ENCODE results near the gene USHBP1. TPM values are rescaled to one million over a fixed set of nuclear protein-coding genes. Genes with fewer than 3 reads are reported as not detected.

Gene USHBP1
- total RNA-seq, 1 donor from 2014 or later = not detected

DNA sequence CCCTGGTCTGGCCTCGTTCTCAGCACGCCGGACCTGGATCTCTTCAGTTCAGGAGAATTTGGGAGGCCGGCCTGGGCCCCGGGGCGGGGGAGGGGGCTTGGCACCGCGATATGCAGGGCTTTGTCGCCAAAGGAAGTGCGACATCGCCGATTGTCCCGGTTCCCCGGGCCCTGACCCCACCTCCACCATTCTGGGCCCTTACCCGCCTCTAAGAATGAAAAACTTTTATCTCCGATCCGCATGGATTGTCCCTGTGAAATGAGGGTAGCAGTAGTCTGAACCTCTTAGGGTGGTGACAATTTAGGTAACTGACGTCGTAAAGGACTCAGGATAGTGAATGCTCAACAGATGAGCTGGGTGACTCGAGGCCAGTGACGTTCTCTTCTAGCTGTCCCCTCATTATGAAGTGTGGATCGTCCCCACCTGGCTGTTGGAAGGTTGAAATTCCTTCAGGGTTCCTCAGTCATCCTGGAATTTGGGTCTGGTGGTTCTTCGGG is 45.5 kb upstream of the USHBP1 start:
- H3K4me3 Mint-ChIP-seq (ENCODE audit: unreplicated experiment) = peak overlapping the region; percentile 94
- DNase-seq (ENCODE audit: extremely low spot score, unreplicated experiment) = no peak

DNA sequence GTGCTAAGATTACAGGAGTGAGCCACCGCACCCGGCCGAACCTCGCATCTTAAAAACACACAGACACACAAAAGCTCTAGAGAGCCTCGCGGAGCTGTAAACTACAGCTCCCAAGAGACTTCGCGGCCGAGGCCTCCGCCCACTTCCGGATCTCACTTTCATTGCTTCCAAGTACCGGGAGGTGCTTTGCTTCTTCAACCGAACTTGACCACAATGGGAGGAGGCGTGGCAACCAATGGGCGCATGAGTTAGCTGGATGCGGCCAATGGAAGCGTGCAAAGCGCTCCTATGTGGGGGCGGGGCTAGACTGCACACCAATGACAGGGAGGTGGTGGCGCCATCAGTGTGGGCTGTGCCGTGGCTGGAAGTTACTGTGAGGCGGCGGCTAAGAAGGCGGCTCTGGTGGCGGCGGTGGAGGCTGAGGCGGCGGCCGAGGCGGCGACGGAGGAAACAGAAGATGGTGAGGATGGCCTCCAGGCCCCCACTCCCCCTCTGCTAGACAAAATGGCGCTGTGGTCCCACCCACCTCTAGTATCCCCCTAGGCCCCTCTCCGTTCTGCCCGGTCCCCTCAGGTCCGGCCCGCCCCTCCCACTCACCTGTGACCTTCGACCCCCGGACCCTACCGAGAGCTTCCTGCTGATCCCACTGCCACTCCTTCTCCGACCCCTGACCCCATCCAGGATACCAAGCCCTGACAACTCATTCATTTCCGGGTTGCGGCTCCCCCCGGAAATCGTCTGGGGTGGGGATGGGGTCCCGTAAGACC is 44.8 kb upstream of the USHBP1 start, which contains the start of gene DDA1:
TSS of gene DDA1 (plus strand) at position 366 of the 767 bp plus-strand sequence. CDS start at position 458, 92 bp downstream.
- H3K4me1 Mint-ChIP-seq (ENCODE audit: unreplicated experiment) = peaks cover 52% of the 10 kb centered on the region
- H3K27ac Mint-ChIP-seq (ENCODE audit: unreplicated experiment) = peak within 1 kb of the TSS; percentile 83
- no peaks in the 10 kb centered on the region for H3K9me3 Mint-ChIP-seq (ENCODE audit: unreplicated experiment)
- H3K4me3 Mint-ChIP-seq (ENCODE audit: unreplicated experiment) = peak within 1 kb of the TSS; percentile 94
- peak; percentile 99 for DNase-seq (ENCODE audit: extremely low spot score, unreplicated experiment)
- peaks cover 2% of the 10 kb centered on the region for H3K36me3 Mint-ChIP-seq (ENCODE audit: unreplicated experiment)
- H3K27me3 Mint-ChIP-seq (ENCODE audit: unreplicated experiment) = no peaks in the 10 kb centered on the region
- TF ChIP-seq, protein P1, sequence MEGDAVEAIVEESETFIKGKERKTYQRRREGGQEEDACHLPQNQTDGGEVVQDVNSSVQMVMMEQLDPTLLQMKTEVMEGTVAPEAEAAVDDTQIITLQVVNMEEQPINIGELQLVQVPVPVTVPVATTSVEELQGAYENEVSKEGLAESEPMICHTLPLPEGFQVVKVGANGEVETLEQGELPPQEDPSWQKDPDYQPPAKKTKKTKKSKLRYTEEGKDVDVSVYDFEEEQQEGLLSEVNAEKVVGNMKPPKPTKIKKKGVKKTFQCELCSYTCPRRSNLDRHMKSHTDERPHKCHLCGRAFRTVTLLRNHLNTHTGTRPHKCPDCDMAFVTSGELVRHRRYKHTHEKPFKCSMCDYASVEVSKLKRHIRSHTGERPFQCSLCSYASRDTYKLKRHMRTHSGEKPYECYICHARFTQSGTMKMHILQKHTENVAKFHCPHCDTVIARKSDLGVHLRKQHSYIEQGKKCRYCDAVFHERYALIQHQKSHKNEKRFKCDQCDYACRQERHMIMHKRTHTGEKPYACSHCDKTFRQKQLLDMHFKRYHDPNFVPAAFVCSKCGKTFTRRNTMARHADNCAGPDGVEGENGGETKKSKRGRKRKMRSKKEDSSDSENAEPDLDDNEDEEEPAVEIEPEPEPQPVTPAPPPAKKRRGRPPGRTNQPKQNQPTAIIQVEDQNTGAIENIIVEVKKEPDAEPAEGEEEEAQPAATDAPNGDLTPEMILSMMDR (IDR thresholded peaks at IDR 0.05) = no peak

More for the DNA sequence above, 45.5 kb upstream of the USHBP1 start:
- H3K36me3 Mint-ChIP-seq (ENCODE audit: unreplicated experiment) = peaks cover 2% of the 10 kb centered on the region
- peak overlapping the region; percentile 78 for H3K27ac Mint-ChIP-seq (ENCODE audit: unreplicated experiment)
- no peaks in the 10 kb centered on the region for H3K27me3 Mint-ChIP-seq (ENCODE audit: unreplicated experiment)
- no peaks in the 10 kb centered on the region for H3K9me3 Mint-ChIP-seq (ENCODE audit: unreplicated experiment)
- peaks cover 46% of the 10 kb centered on the region for H3K4me1 Mint-ChIP-seq (ENCODE audit: unreplicated experiment)
- TF ChIP-seq, protein P1 (IDR thresholded peaks at IDR 0.05) = no peak

DNA sequence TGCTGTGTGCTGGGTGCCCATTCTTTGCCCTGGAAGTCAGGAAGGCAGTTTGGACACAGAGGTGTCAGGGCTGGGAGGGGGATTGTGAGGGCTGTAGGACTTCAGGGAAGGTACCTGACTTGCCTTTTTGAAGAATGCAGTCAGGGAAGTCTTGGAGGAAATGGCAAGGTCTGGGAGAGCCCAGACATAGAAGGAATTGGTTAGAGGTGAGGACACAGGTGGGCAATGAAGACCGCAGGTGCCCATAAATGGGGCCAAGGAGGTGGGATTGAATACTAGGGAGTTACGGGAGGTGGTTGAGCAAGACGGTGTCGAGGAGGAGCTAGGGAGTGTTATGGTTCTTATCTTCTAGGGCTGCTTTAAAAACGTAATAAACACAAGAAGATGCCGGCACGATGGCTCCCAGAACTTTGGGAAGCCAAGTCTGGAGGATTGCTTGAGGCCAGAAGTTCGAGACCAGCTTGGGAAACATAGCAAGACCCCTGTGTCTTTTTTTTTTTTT is 43.4 kb upstream of the USHBP1 start:
- Mint-ChIP-seq H3K27ac (ENCODE audit: unreplicated experiment) (no peak overlapping the region), H3K36me3 (ENCODE audit: unreplicated experiment) (no peaks in the 10 kb centered on the region), H3K4me1 (ENCODE audit: unreplicated experiment) (peaks cover 58% of the 10 kb centered on the region), H3K27me3 (ENCODE audit: unreplicated experiment) (no peaks in the 10 kb centered on the region), H3K9me3 (ENCODE audit: unreplicated experiment) (no peaks in the 10 kb centered on the region), H3K4me3 (ENCODE audit: unreplicated experiment) (peak overlapping the region; percentile 41)
- DNase-seq (ENCODE audit: extremely low spot score, unreplicated experiment) = no peak
- TF ChIP-seq, protein P1 (IDR thresholded peaks at IDR 0.05) = no peak

DNA sequence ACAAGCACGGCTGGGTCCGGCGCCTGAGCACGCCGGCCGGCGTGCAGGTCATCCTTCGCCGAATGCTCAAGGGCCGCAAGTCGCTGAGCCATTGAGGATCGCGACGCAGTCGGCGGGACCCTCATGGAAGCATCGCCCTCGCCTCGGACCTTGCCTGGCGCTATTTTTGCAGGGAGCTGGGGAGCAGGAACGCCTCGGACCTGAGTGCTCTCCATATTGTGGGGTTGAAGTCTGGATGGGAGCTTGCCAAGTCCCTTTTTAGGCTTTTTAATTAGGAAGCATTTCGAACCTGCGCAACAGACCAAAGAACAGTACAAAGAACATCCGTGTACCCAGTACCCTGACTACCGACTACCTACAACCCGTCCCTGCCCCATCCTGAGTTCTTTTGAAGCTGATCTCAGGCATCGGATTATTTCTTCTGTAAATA is 41.8 kb upstream of the USHBP1 start:
- Mint-ChIP-seq H3K27ac (ENCODE audit: unreplicated experiment) (peak overlapping the region; percentile 54), H3K4me3 (ENCODE audit: unreplicated experiment) (peak overlapping the region; percentile 85), H3K36me3 (ENCODE audit: unreplicated experiment) (no peaks in the 10 kb centered on the region), H3K9me3 (ENCODE audit: unreplicated experiment) (no peaks in the 10 kb centered on the region), H3K4me1 (ENCODE audit: unreplicated experiment) (peaks cover 48% of the 10 kb centered on the region), H3K27me3 (ENCODE audit: unreplicated experiment) (no peaks in the 10 kb centered on the region)
- TF ChIP-seq, protein P1 (IDR thresholded peaks at IDR 0.05) = no peak
- DNase-seq (ENCODE audit: extremely low spot score, unreplicated experiment) = no peak

All from osteocyte (in vitro differentiated cells).